NCI-H1105 (cell line): ENCODE data around the gene HES4.

ENCODE experiments used
- DNase-seq: peaks from one replicate; lab custom pipeline; 2025; lab: John Stamatoyannopoulos, UW

Gene HES4, protein sequence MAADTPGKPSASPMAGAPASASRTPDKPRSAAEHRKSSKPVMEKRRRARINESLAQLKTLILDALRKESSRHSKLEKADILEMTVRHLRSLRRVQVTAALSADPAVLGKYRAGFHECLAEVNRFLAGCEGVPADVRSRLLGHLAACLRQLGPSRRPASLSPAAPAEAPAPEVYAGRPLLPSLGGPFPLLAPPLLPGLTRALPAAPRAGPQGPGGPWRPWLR

GRCh38 chr1:999725-1000356 is at the start of gene HES4:
Gene HES4, minus strand, starts transcription at chr1:1000097. Its CDS starts 124 bp downstream, at chr1:999973.
- DNase-seq, result peak; percentile 84

DNA sequence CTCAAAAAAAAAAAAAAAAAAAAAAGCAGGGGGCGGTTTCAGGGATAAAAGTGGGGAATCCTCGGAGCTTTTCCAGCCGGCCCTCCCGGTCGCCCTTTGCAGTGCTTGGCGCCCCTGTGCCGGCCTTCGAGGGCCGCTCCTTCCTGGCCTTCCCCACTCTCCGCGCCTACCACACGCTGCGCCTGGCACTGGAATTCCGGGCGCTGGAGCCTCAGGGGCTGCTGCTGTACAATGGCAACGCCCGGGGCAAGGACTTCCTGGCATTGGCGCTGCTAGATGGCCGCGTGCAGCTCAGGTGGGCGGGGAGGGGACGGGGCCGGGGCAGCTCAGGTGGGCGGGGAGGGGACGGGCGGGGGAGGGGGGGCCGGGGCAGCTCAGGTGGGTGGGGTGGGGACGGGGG is 48.9 kb upstream of the HES4 start:
- DNase-seq, result no peak

- no peak for DNase-seq
Observed at GRCh38 chr1:1047963-1048362, 48.1 kb upstream of the HES4 start.

GRCh38 chr1:1047407-1047806 is 47.5 kb upstream of the HES4 start:
- DNase-seq, result no peak

- DNase-seq, result no peak
Observed at GRCh38 chr1:1046767-1047166, 46.9 kb upstream of the HES4 start.

DNA sequence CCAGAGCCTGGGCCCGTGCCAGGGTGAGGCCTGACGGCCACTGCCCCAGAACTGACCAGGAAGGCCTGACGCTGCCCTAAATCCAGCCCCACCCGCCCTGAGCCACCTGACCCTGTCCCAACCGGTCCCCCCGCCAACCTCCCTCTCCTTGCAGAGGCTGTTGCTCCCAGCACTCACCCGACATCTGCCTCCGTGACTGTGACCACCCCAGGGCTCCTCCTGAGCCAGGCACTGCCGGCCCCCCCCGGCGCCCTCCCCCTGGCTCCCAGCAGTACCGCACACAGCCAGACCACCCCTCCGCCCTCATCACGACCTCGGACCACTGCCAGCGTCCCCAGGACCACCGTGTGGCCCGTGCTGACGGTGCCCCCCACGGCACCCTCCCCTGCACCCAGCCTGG is 46.3 kb upstream of the HES4 start:
- DNase-seq, result no peak

DNA sequence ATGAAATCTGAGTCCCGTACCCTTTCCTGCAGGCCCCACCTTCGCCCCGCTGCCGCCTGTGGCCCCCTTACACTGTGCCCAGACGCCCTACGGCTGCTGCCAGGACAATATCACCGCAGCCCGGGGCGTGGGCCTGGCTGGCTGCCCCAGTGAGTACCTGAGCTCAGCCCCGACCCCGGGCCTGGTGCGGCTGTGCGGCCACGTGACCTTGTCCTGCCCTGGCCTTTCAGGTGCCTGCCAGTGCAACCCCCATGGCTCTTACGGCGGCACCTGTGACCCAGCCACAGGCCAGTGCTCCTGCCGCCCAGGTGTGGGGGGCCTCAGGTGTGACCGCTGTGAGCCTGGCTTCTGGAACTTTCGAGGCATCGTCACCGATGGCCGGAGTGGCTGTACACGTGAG is 45.2 kb upstream of the HES4 start:
- no peak for DNase-seq

GRCh38 chr1:1044455-1045078 is 44.7 kb upstream of the HES4 start:
- no peak for DNase-seq

DNA sequence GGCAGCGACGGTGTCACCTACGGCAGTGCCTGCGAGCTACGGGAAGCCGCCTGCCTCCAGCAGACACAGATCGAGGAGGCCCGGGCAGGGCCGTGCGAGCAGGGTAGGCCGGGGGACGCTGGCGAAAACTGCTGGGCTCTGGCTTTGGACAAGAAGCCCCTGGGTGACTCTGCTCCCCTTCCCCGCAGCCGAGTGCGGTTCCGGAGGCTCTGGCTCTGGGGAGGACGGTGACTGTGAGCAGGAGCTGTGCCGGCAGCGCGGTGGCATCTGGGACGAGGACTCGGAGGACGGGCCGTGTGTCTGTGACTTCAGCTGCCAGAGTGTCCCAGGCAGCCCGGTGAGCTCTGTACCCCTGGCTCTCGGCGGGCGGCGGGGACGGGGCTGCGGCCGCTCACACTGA is 44.0 kb upstream of the HES4 start:
- no peak for DNase-seq

- no peak for DNase-seq
Observed at GRCh38 chr1:1043411-1043810, 43.5 kb upstream of the HES4 start.

GRCh38 chr1:1042835-1043234 is 42.9 kb upstream of the HES4 start:
- DNase-seq, result no peak

DNA sequence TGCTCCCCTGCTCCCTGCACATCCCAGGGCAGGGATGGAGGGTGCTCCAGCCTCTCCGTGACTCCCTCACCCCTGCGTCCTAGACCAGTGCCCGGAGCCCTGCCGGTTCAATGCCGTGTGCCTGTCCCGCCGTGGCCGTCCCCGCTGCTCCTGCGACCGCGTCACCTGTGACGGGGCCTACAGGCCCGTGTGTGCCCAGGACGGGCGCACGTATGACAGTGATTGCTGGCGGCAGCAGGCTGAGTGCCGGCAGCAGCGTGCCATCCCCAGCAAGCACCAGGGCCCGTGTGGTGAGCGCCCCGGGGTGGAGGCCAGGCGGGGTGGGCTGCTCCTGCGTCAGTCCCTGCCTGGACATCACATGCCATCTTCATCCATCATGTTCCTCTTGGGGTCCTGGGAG is 42.0 kb upstream of the HES4 start:
- no peak for DNase-seq

DNA sequence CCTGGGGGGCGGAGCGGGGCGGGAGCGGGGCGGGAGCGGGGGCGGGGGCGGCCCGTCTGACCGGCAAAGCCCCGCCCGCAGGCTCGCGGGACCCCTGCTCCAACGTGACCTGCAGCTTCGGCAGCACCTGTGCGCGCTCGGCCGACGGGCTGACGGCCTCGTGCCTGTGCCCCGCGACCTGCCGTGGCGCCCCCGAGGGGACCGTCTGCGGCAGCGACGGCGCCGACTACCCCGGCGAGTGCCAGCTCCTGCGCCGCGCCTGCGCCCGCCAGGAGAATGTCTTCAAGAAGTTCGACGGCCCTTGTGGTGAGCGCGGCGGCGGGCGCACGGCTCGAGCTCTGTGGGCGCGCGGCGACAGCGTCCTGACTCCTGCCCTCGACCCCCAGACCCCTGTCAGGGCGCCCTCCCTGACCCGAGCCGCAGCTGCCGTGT is 41.2 kb upstream of the HES4 start:
- DNase-seq, result no peak

DNA sequence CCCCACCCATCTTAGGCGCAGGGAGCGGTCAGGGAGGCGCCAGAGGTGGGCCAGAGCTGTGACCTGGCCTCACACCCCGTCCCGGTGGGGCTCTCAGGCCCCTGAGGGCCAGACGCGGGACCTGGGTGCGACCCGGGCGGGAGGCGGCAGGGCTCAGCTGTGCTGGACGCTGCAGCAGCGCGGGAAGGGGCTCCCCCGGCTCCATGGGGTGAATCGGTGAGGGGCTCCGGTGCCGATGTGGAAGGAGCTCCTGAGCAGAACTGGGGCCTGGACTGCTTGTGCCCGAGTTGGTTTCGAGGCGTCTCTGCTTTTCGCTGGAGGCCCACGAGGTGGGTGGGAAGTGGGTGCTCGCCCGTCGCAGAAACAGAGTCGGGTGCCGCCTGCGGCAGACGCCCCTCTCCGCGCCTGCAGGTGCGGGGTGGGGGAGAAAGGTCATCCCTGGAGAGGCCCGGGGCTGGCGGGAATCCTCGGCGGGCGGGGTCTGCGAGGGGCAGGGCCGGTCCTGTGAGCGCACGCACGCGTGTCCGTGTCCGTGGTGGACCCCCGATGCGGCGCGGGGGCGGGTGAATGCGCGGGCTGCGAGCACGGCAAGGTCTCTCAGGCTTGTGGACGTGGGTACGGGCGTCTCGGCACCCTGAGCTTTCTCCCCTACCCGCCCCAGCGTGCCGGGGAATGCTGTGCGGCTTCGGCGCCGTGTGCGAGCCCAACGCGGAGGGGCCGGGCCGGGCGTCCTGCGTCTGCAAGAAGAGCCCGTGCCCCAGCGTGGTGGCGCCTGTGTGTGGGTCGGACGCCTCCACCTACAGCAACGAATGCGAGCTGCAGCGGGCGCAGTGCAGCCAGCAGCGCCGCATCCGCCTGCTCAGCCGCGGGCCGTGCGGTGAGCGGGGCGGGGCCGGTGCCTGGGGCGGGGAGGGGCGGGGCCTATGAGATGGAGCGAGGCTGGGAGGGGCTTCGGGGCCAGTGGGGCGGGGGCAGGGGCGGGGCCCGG is 40.4 kb upstream of the HES4 start:
- DNase-seq, result peak; percentile 60

- DNase-seq, result no peak
Observed at GRCh38 chr1:1039145-1039910, 39.4 kb upstream of the HES4 start.

- no peak for DNase-seq
Observed at GRCh38 chr1:1038694-1039093, 38.8 kb upstream of the HES4 start.

DNA sequence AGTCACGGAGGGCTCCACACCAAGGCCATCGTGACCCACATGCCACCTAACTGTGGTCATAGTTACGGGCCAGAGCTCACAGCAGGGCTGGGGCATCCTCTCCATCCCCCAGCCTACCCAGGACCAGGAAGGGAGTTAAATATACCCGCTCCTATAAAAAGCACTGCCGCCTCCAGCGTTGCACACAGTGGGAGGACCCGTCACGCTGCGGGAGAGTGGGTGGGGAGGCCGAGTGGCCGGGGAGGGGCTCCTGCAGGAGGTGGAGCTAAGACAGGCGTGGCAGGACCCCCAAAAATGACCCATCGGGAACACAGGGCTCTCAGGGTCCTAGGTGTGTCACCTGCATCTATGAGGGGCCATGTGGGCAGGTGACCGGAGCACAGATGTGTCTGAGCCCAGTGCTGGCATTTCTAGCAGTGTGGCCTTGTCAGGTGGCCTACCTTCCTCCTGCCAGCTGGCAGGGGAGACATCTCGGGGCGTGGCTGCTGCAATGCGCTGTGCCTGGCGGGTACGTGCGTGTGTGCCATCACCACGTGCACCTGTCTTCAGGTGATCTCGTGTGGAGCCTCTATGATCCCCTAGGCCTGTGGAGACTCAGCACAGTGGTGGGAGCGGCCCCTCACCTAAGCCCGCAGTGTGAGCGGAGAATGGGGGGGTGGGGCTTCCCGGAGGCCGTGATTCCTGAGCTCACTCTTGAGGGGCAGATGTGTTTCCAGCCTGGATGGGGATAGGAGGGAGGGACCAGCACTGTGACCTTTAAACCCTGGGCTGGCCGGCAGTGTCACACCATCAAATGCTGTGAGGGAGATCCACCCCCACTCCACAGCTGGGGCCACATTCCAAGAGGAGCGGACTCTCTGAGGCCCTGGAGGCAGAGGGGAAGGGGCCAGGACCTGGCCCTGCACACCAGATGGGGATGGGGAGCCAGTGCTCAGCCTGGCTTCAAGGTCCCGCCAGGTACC is 37.8 kb upstream of the HES4 start:
- DNase-seq, result no peak

DNA sequence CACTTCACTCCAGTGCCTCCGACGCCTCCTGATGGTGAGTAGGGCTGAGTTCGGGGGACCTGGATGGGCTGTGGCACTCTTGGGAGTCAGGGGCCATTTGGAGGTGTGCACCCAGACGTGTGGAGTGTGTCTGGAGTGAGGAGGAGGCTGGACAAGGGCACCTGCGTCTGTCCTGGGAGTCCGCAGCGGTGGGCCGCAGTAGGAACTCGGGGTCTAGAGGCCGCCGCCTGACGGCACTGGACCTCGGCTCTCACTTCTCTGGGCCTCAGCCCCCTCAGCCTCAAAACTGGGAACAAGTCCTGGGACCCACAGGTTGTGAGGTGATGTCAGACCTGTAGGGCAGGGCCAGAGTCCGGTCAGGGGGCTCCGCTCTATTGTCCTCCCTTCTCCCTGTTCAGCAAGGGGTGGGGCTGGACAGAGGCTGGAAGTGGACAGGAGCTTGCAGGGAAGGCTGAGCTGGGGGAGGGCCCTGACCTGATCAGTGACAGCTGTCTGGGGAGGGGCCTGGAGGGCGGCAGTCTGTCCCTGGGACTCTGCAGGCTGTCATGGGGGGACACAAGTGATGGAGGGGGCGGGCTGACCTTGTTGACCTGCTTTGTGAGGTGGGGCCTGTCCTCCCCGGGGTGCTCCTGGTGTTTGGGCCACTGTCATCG is 35.5 kb upstream of the HES4 start:
- DNase-seq, result no peak

- DNase-seq, result no peak
Observed at GRCh38 chr1:1034439-1034781, 34.5 kb upstream of the HES4 start.
